ENCODE results near the gene BMP10. TPM values are rescaled to one million over a fixed set of nuclear protein-coding genes. Genes with fewer than 3 reads are reported as not detected.

BMP10 gene
- total and polyA plus RNA-seq, 2 of the 8 experiments (the other 6 are each of a cell fraction or from before 2014, with no cell fraction given): not detected

- TF ChIP-seq CHD7 (IDR thresholded peaks at IDR 0.05; ENCODE audit: insufficient replicate concordance, low read length) (no peak), FOSL1 (IDR thresholded peaks at IDR 0.05; ENCODE audit: insufficient read depth, low read depth, low read length) (no peak), POLR2A (IDR thresholded peaks at IDR 0.05; ENCODE audit: control extremely low read depth in 1 of 2, low read depth in 2 of 2, low read length in 2 of 2) (no peak), SIRT6 (IDR thresholded peaks at IDR 0.05; ENCODE audit: low read length) (no peak), KDM1A (IDR thresholded peaks at IDR 0.05; ENCODE audit: borderline replicate concordance, low read length) (no peak), HDAC6 (IDR thresholded peaks at IDR 0.05; ENCODE audit: low read depth, low read length) (no peak), SP2 (IDR thresholded peaks at IDR 0.05; ENCODE audit: low read length) (no peak), YY1 (IDR thresholded peaks at IDR 0.05; ENCODE audit: low read depth, low read length) (no peak), RNF2 (IDR thresholded peaks at IDR 0.05; ENCODE audit: borderline replicate concordance, low read depth, low read length, missing control alignments, poor library complexity, severe bottlenecking) (no peak)
Observed at GRCh38 chr2:68822207-68822872, 48.9 kb downstream of the BMP10 start (continued).
